Colonic mucosa (tissue), 4 donors: Measurements from ENCODE around the gene CHRNE. TPM values are rescaled to one million over a fixed set of nuclear protein-coding genes. Genes with fewer than 3 reads are reported as not detected.

Experiments used
- DNase-seq: peaks from one replicate; pipeline ENCODE4 v3.0.0-alpha.2; 2020
- H3K27ac ChIP-seq: fragments of 200-600 bp; one replicate; pipeline ENCODE4 v1.8.0; 2021
- H3K27me3 ChIP-seq: fragments of 200-600 bp; one replicate; pipeline ENCODE4 v1.8.0; 2021
- H3K36me3 ChIP-seq: fragments of 200-600 bp; one replicate; pipeline ENCODE4 v1.8.0; 2021
- H3K4me1 ChIP-seq: fragments of 200-600 bp; one replicate; pipeline ENCODE4 v1.8.0; 2021; ENCODE audit warnings: mild to moderate bottlenecking
- H3K4me3 ChIP-seq: fragments of 200-600 bp; one replicate; pipeline ENCODE4 v1.8.0; 2021
- H3K9ac ChIP-seq, 2 donors: one replicate each; pipeline ENCODE4 v1.7.0; 2013; ENCODE audit warnings: control low read depth in 2 of 2, low read depth in 2 of 2, low read length in 2 of 2
- H3K9me3 ChIP-seq: fragments of 200-600 bp; one replicate; pipeline ENCODE4 v1.8.0; 2021
- intact Hi-C: fragments of 100-400 bp; cut with DNase I; formaldehyde crosslinking; loops from one replicate; pipeline ENCODE4 v1.14.1; 2022
- total RNA-seq, 2 donors: library from RNA; stranded (reverse); fragmentation: NEBNext Ultra II Directional in 1 of 2; extraction: Animal tissue kit (Norgen Biotek cat#: 25700) in 1 of 2; gene quantifications; one replicate each; pipeline ENCODE4 v1.2.1, GENCODE V29; 2021
- TF ChIP-seq, protein P1 (sequence below): fragments of 200-600 bp; IDR thresholded peaks from one replicate; pipeline ENCODE4 v1.8.0; 2022; ENCODE audit warnings: antibody characterized with exemption, mild to moderate bottlenecking
- donor health status: healthy.
- donor health status: DM: no; HTN: no; CAD: no.
- donor health status: DM: no; HTN: no; CAD: no.

Gene CHRNE
- total RNA-seq, 2 donors from 2014 or later = 1.1 TPM; not detected in 1

DNA sequence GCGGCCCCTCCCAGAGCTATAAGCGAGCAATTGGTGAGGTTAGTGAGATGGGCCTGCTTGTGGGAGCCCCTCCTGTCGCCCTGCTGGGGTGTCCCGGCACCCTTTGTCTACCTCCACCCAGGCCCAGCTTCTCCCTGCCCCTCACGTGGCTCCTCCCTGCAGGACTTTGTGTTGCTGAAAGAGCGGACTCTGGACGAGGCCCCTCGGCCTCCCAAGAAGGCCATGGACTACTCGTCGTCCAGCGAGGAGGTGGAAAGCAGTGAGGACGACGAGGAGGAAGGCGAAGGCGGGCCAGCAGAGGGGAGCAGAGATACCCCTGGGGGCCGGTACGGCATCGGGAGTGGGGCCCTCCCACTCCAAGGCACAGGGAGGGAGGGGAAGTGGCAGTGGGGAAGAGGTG, 9.6 kb downstream of the CHRNE start:
- no peak overlapping the region for H3K27ac ChIP-seq
- peaks cover 39% of the 10 kb centered on the region for H3K36me3 ChIP-seq
- H3K4me1 ChIP-seq = no peaks in the 10 kb centered on the region
- no peaks in the 10 kb centered on the region for H3K9me3 ChIP-seq
- TF ChIP-seq, protein P1, sequence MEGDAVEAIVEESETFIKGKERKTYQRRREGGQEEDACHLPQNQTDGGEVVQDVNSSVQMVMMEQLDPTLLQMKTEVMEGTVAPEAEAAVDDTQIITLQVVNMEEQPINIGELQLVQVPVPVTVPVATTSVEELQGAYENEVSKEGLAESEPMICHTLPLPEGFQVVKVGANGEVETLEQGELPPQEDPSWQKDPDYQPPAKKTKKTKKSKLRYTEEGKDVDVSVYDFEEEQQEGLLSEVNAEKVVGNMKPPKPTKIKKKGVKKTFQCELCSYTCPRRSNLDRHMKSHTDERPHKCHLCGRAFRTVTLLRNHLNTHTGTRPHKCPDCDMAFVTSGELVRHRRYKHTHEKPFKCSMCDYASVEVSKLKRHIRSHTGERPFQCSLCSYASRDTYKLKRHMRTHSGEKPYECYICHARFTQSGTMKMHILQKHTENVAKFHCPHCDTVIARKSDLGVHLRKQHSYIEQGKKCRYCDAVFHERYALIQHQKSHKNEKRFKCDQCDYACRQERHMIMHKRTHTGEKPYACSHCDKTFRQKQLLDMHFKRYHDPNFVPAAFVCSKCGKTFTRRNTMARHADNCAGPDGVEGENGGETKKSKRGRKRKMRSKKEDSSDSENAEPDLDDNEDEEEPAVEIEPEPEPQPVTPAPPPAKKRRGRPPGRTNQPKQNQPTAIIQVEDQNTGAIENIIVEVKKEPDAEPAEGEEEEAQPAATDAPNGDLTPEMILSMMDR = no peak
- no peak overlapping the region for H3K9ac ChIP-seq
- intact Hi-C loops = no loop called here
- no peaks in the 10 kb centered on the region for H3K27me3 ChIP-seq
- no peak overlapping the region for H3K4me3 ChIP-seq
- DNase-seq = no peak

DNA sequence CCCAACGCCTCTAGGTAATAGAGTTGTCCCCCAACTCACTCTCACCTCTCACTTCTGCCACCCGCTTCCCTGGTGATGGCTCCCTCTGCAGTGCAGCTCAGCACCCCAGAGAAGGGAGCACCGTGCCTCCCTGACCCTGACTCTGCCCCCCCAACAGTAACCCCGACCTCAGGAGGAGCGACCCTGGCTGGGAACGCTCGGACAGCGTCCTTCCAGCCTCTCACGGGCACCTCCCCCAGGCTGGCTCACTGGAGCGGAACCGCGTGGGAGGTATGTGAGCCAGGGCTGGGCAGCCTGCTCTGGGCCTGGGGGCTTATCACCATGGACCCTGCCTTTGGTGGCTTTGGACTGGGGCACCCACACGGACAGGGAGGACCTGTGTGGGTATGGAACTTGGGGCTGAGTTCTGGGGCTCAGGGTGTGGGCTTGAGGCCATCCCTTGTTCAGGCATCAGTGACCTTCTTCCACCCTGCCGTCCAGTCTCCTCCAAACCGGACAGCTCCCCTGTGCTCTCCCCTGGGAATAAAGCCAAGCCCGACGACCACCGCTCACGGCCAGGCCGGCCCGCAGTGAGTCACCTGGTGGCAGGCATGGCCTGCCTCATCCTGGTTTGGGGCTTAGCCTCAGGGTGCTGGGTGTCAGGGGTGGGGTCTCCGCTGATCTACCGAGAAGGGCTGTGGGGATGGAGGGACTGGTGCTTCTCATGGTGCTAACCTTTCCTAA, 10.2 kb downstream of the CHRNE start:
- no peak overlapping the region for H3K9ac ChIP-seq
- H3K27me3 ChIP-seq = no peaks in the 10 kb centered on the region
- intact Hi-C loops = no loop called here
- no peaks in the 10 kb centered on the region for H3K9me3 ChIP-seq
- H3K27ac ChIP-seq = no peak overlapping the region
- no peaks in the 10 kb centered on the region for H3K4me1 ChIP-seq
- DNase-seq = no peak
- H3K4me3 ChIP-seq = no peak overlapping the region
- TF ChIP-seq, protein P1 = no peak
- H3K36me3 ChIP-seq = peaks cover 39% of the 10 kb centered on the region

DNA sequence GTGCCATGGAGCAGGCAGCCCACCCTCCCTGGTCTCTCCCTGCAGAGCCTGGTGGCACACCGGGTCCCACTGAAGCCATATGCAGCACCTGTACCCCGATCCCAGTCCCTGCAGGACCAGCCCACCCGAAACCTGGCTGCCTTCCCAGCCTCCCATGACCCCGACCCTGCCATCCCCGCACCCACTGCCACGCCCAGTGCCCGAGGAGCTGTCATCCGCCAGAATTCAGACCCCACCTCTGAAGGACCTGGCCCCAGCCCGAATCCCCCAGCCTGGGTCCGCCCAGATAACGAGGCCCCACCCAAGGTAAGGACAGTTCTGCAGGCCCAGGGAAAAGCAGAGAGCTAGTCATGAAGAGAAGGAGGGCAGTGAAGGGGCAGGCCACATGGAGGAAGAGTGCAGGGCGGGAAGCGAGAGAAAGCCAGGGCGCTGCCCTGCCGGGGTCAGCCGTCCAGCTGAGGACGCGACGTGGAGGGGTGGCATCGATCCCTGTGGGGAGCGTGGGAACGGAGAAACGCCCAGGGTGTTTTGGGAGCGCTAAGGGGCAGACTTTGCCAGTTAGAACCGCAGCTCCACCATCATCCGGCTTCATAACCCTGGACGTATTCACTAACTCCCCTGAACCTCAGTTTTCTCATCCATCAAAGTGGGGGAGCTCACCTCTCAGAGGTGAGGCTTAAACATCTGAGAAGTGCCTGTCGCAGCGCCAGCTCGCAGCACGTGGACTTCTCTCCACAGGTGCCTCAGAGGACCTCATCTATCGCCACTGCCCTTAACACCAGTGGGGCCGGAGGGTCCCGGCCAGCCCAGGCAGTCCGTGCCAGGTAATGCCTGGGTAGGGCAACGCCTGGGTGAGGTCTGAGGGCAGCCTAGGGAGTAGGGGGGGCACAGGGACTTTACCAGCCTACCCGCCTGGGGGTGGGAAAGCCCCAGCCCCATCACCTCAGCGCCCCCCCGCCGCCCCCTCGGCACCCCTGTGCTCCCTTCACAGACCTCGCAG, 11.2 kb downstream of the CHRNE start:
- no peak overlapping the region for H3K4me3 ChIP-seq
- H3K27me3 ChIP-seq = no peaks in the 10 kb centered on the region
- H3K36me3 ChIP-seq = peaks cover 40% of the 10 kb centered on the region
- H3K9ac ChIP-seq = no peak overlapping the region
- TF ChIP-seq, protein P1 = no peak
- no peak overlapping the region for H3K27ac ChIP-seq
- H3K4me1 ChIP-seq = no peaks in the 10 kb centered on the region
- no peaks in the 10 kb centered on the region for H3K9me3 ChIP-seq
- intact Hi-C loops = no loop called here
- no peak for DNase-seq

DNA sequence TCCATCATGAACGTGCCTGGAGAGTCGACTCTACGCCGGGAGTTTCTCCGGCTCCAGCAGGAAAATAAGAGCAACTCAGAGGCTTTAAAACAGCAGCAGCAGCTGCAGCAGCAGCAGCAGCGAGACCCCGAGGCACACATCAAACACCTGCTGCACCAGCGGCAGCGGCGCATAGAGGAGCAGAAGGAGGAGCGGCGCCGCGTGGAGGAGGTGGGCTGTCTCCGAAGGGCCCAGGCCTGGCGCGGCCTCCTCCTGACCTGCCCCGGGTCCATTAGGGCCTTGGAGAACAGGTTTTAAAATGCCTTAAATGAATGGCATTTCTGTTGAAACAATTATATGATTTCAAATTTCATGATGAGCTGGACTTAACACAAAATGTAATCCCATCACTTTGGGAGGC, 15.3 kb downstream of the CHRNE start:
- Histone ChIP-seq H3K36me3 (peaks cover 45% of the 10 kb centered on the region), H3K27me3 (no peaks in the 10 kb centered on the region), H3K9ac (no peak overlapping the region), H3K4me3 (no peak overlapping the region), H3K9me3 (no peaks in the 10 kb centered on the region), H3K4me1 (no peaks in the 10 kb centered on the region), H3K27ac (no peak overlapping the region)
- DNase-seq = no peak
- intact Hi-C loops = loop anchor here (5.0 to 10.0 kb wide), 2 partner anchors 155 to 183 kb away; partner anchors contain the start of genes MED11 and PELP1
- TF ChIP-seq, protein P1 = no peak

DNA sequence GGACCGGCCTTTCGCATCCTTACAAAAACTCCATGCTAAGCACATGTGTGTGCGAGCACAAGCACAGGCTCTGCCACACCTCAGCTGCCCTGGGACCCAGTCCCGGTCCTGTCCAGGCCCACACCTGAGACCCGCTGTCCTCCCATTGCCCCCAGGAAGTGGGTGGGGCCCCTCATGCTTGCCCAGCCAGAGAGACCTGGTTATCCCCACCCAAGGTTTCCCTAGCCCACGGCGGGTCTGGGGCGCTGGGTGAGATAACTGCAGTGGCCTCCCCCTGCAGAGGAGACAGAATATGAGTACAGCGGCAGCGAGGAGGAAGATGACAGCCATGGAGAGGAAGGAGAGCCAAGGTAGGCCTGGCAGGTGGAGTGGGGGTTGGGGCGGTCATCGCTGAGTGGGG, 16.1 kb downstream of the CHRNE start:
- no peak for DNase-seq
- H3K36me3 ChIP-seq = peaks cover 46% of the 10 kb centered on the region
- H3K4me3 ChIP-seq = no peak overlapping the region
- H3K4me1 ChIP-seq = no peaks in the 10 kb centered on the region
- H3K9ac ChIP-seq = no peak overlapping the region
- H3K9me3 ChIP-seq = no peaks in the 10 kb centered on the region
- intact Hi-C loops = loop anchor here (5.0 to 10.0 kb wide), 2 partner anchors 155 to 182 kb away; partner anchors contain the start of genes MED11 and PELP1
- no peaks in the 10 kb centered on the region for H3K27me3 ChIP-seq
- TF ChIP-seq, protein P1 = no peak
- no peak overlapping the region for H3K27ac ChIP-seq
